Keratinocyte (primary cell): ENCODE results near the gene OBSL1. TPM values are rescaled to one million over a fixed set of nuclear protein-coding genes. Genes with fewer than 3 reads are reported as not detected.

ENCODE experiments used
- DNase-seq: peaks from one replicate; pipeline ENCODE4 v3.0.0-alpha.2; 2011; ENCODE audit warnings: low read depth, missing footprints, low spot score
- FAIRE-seq: peaks from 2 replicates; lab custom pipeline; 2011; peaks lifted over from hg19 to GRCh38; lab: Jason Lieb, UNC
- H2AFZ ChIP-seq: 2 replicates; pipeline ENCODE4 v1.6.0; 2012; ENCODE audit warnings: low read length, control low read depth, inconsistent platforms; ENCODE audit not compliant: control insufficient read depth
- H3K27ac ChIP-seq: 2 replicates; pipeline ENCODE4 v1.5.1; 2011; ENCODE audit warnings: low read length; ENCODE audit not compliant: control insufficient read depth, insufficient read depth
- H3K27me3 ChIP-seq: 3 replicates; pipeline ENCODE4 v1.6.0; 2011; ENCODE audit warnings: low read length; ENCODE audit not compliant: control insufficient read depth, insufficient read depth; ENCODE audit errors: extremely low read depth
- H3K36me3 ChIP-seq, 2 experiments: 2 replicates in 1 of 2; 3 replicates in 1 of 2; pipeline ENCODE4 v1.5.1; 2011; ENCODE audit warnings: low read length in 2 of 2, mild to moderate bottlenecking in 1 of 2; ENCODE audit not compliant: control insufficient read depth in 2 of 2, insufficient read depth in 2 of 2; ENCODE audit errors: extremely low read depth in 1 of 2
- H3K4me1 ChIP-seq: 3 replicates; pipeline ENCODE4 v1.5.1; 2011; ENCODE audit warnings: low read length; ENCODE audit not compliant: control insufficient read depth, insufficient read depth; ENCODE audit errors: extremely low read depth
- H3K4me2 ChIP-seq: 3 replicates; pipeline ENCODE4 v1.6.0; 2011; ENCODE audit warnings: low read depth, low read length; ENCODE audit not compliant: control insufficient read depth, insufficient read depth; ENCODE audit errors: extremely low read depth
- H3K4me3 ChIP-seq, 3 experiments: fragments of 200-600 bp in 1 of 3; sonication (generic) in 1 of 3; 2 replicates in 2 of 3; 3 replicates in 1 of 3; pipeline ENCODE4 v1.5.1; 2011 to 2016; ENCODE audit warnings: low read length in 3 of 3, mild to moderate bottlenecking in 3 of 3, control low read depth in 2 of 3, inconsistent platforms in 1 of 3, low read depth in 1 of 3, mixed read lengths in 1 of 3, mixed run types in 1 of 3, moderate library complexity in 1 of 3; ENCODE audit not compliant: control insufficient read depth in 2 of 3, insufficient read depth in 2 of 3; ENCODE audit errors: extremely low read depth in 1 of 3
- H3K79me2 ChIP-seq: 2 replicates; pipeline ENCODE4 v1.6.0; 2012; ENCODE audit warnings: low read length; ENCODE audit not compliant: control insufficient read depth, insufficient read depth
- H3K9ac ChIP-seq: 3 replicates; pipeline ENCODE4 v1.6.0; 2011; ENCODE audit warnings: low read length; ENCODE audit not compliant: control insufficient read depth, insufficient read depth; ENCODE audit errors: extremely low read depth
- H3K9me1 ChIP-seq: 3 replicates; pipeline ENCODE4 v1.6.0; 2011; ENCODE audit warnings: low read length; ENCODE audit not compliant: control insufficient read depth, insufficient read depth; ENCODE audit errors: extremely low read depth
- H3K9me3 ChIP-seq: 2 replicates; pipeline ENCODE4 v1.5.1; 2012; ENCODE audit warnings: low read depth, low read length; ENCODE audit not compliant: control insufficient read depth
- H4K20me1 ChIP-seq: 3 replicates; pipeline ENCODE4 v1.6.0; 2011; ENCODE audit warnings: low read length; ENCODE audit not compliant: control insufficient read depth, insufficient read depth; ENCODE audit errors: extremely low read depth
- EZH2 ChIP-seq: IDR thresholded peaks from one replicate; pipeline ENCODE4 v1.6.1; 2012; ENCODE audit warnings: inconsistent platforms, mild to moderate bottlenecking, low read length, moderate library complexity
- dilution Hi-C: fragments of 300-500 bp; cut with MboI; formaldehyde crosslinking; loops from one replicate; pipeline ENCODE4 v1.7.0; 2020; ENCODE audit warnings: low sequenced_read_pairs; ENCODE audit not compliant: extremely low pct_ligation_motif_present
- polyA plus RNA-seq, 5 experiments: library from polyadenylated mRNA; depleted of rRNA in 3 of 5; stranded (reverse) in 3 of 5; stranded (forward) in 1 of 5; unstranded in 1 of 5; fragments of >200 nt; gene quantifications; 1 replicate in 1 of 5; 2 replicates in 3 of 5; 3 replicates in 1 of 5; pipeline versions ENCODE4 v1.2.1 to v1.2.3, GENCODE V29; 2011 to 2012; ENCODE audit warnings: missing spikeins in 2 of 5, low read depth in 1 of 5, low replicate concordance in 1 of 5
- TF ChIP-seq, protein P1 (sequence below), 3 experiments: IDR thresholded peaks in 1 of 3; conservative IDR thresholded peaks in 1 of 3; optimal IDR thresholded peaks in 1 of 3; 2 replicates in 2 of 3; 3 replicates in 1 of 3; pipeline versions ENCODE3 to v1.5.1; 2011; ENCODE audit warnings: low read length in 3 of 3, mild to moderate bottlenecking in 3 of 3, moderate library complexity in 2 of 3, control low read depth in 1 of 3, inconsistent platforms in 1 of 3; ENCODE audit not compliant: insufficient read depth in 2 of 3; ENCODE audit errors: extremely low read depth in 1 of 3

OBSL1 gene
- polyA plus RNA-seq, 1 donor (not counting 4 experiments of a cell fraction or from before 2014, with no cell fraction given): 9.3 TPM

DNA sequence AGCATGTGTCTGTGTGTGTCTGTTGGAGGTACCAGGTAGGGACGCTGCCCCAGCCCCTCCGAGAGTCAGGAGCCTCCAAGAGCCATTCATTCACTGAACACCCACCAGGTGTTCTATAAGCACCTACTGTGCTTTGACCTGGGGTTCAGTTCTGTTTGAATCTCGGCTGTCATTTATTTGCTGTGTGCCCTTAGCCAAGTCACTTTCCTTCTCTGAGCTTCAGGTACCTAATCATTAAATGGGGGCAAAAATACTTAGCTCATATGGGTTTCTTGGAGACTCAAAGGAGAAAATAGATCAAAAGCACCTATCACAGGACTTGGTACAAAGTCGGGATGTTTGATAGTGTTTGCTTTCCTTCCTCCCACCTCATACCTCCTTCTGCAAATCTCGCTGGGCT, 43.9 kb downstream of the OBSL1 start:
- Histone ChIP-seq H3K36me3 (no peaks in the 10 kb centered on the region), H2AFZ (no peak overlapping the region), H3K27ac (no peak overlapping the region), H3K4me2 (no peak overlapping the region), H4K20me1 (peaks cover 3% of the 10 kb centered on the region), H3K27me3 (peaks cover 59% of the 10 kb centered on the region), H3K9me1 (no peaks in the 10 kb centered on the region), H3K9me3 (no peaks in the 10 kb centered on the region), H3K9ac (no peak overlapping the region), H3K4me1 (peaks cover 4% of the 10 kb centered on the region), H3K79me2 (no peaks in the 10 kb centered on the region), H3K4me3 (no peak overlapping the region)
- no peak for FAIRE-seq
- dilution Hi-C loops: no loop called here
- DNase-seq: no peak
- TF ChIP-seq, protein P1, sequence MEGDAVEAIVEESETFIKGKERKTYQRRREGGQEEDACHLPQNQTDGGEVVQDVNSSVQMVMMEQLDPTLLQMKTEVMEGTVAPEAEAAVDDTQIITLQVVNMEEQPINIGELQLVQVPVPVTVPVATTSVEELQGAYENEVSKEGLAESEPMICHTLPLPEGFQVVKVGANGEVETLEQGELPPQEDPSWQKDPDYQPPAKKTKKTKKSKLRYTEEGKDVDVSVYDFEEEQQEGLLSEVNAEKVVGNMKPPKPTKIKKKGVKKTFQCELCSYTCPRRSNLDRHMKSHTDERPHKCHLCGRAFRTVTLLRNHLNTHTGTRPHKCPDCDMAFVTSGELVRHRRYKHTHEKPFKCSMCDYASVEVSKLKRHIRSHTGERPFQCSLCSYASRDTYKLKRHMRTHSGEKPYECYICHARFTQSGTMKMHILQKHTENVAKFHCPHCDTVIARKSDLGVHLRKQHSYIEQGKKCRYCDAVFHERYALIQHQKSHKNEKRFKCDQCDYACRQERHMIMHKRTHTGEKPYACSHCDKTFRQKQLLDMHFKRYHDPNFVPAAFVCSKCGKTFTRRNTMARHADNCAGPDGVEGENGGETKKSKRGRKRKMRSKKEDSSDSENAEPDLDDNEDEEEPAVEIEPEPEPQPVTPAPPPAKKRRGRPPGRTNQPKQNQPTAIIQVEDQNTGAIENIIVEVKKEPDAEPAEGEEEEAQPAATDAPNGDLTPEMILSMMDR (optimal IDR thresholded peaks at IDR 0.05 in 1 of 3, IDR thresholded peaks at IDR 0.05 in 1 of 3, conservative IDR thresholded peaks at IDR 0.05 in 1 of 3; ENCODE audit: extremely low read depth in 1 of 3, insufficient read depth in 2 of 3, low read length in 3 of 3): no peak

DNA sequence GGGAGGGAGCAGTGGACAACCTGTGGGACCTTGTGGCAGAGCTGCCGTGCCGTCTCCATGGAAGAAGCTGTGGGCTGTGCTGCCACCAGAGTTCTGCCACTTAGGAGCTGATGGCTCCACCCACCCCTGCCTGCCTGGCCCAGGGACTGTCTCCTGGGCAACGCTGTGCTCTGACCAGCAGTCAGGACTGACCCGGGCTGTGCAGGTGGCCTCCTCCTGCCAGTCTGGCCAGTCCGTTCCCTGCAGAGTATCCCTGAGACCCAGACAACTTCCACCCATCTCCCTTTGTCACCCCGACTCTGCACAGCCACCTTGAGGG, 44.3 kb downstream of the OBSL1 start:
- Histone ChIP-seq H3K4me1 (peaks cover 5% of the 10 kb centered on the region), H2AFZ (no peak overlapping the region), H3K9me3 (no peaks in the 10 kb centered on the region), H3K79me2 (no peaks in the 10 kb centered on the region), H4K20me1 (peaks cover 3% of the 10 kb centered on the region), H3K9me1 (no peaks in the 10 kb centered on the region), H3K4me3 (no peak overlapping the region), H3K36me3 (no peaks in the 10 kb centered on the region), H3K9ac (no peak overlapping the region), H3K4me2 (no peak overlapping the region), H3K27me3 (peaks cover 55% of the 10 kb centered on the region), H3K27ac (no peak overlapping the region)
- TF ChIP-seq EZH2: no peak
- TF ChIP-seq, protein P1 (optimal IDR thresholded peaks at IDR 0.05 in 1 of 3, IDR thresholded peaks at IDR 0.05 in 1 of 3, conservative IDR thresholded peaks at IDR 0.05 in 1 of 3; ENCODE audit: extremely low read depth in 1 of 3, insufficient read depth in 2 of 3, low read length in 3 of 3): no peak
- no peak for DNase-seq
- dilution Hi-C loops: no loop called here
- no peak for FAIRE-seq
